Endothelial cell (in vitro differentiated cells): ENCODE results near the gene PLEKHA6. TPM values are rescaled to one million over a fixed set of nuclear protein-coding genes. Genes with fewer than 3 reads are reported as not detected.

ENCODE experiments used
- DNase-seq: peaks from one replicate; pipeline ENCODE4 v3.0.0; 2021; ENCODE audit warnings: low spot score
- H3K27ac Mint-ChIP-seq: one replicate; pipeline ENCODE4 v1.8.0; 2021; ENCODE audit warnings: mixed read lengths, inconsistent platforms; ENCODE audit not compliant: unreplicated experiment
- H3K27me3 Mint-ChIP-seq: one replicate; pipeline ENCODE4 v1.8.0; 2021; ENCODE audit warnings: mild to moderate bottlenecking, moderate library complexity, mixed read lengths, inconsistent platforms; ENCODE audit not compliant: unreplicated experiment
- H3K36me3 Mint-ChIP-seq: one replicate; pipeline ENCODE4 v1.8.0; 2021; ENCODE audit warnings: mild to moderate bottlenecking, low read depth, mixed read lengths, inconsistent platforms; ENCODE audit not compliant: unreplicated experiment
- H3K4me1 Mint-ChIP-seq: one replicate; pipeline ENCODE4 v1.8.0; 2021; ENCODE audit warnings: mild to moderate bottlenecking, mixed read lengths, inconsistent platforms; ENCODE audit not compliant: unreplicated experiment
- H3K4me3 Mint-ChIP-seq: one replicate; pipeline ENCODE4 v1.8.0; 2021; ENCODE audit warnings: mild to moderate bottlenecking, mixed read lengths, inconsistent platforms; ENCODE audit not compliant: unreplicated experiment
- H3K9me3 Mint-ChIP-seq: one replicate; pipeline ENCODE4 v1.8.0; 2021; ENCODE audit warnings: mixed read lengths, inconsistent platforms; ENCODE audit not compliant: unreplicated experiment
- CTCF ChIP-seq: fragments of 200-600 bp; sonication (generic); IDR thresholded peaks from one replicate; pipeline ENCODE4 v1.5.0; 2021; ENCODE audit warnings: antibody characterized with exemption; ENCODE audit not compliant: unreplicated experiment
- total RNA-seq: library from RNA; stranded (reverse); fragmentation: NEBNext Ultra II Directional; extraction: Animal tissue kit (Norgen Biotek cat#: 25700); gene quantifications from one replicate; pipeline ENCODE4 v1.2.1, GENCODE V29; 2021; ENCODE audit not compliant: unreplicated experiment

The PLEKHA6 gene
- total RNA-seq, 1 donor from 2014 or later = 3.7 TPM

- peaks cover 18% of the 10 kb centered on the region for H3K4me1 Mint-ChIP-seq
- DNase-seq = no peak
- no peaks in the 10 kb centered on the region for H3K36me3 Mint-ChIP-seq
- no peak overlapping the region for H3K4me3 Mint-ChIP-seq
- H3K27me3 Mint-ChIP-seq = peaks cover 14% of the 10 kb centered on the region
- no peaks in the 10 kb centered on the region for H3K9me3 Mint-ChIP-seq
- TF ChIP-seq CTCF = no peak
- H3K27ac Mint-ChIP-seq = no peak overlapping the region
Observed at GRCh38 chr1:204255225-204255624, 104.5 kb downstream of the PLEKHA6 start.

- no peak for TF ChIP-seq CTCF
- peaks cover 19% of the 10 kb centered on the region for H3K27me3 Mint-ChIP-seq
- H3K4me1 Mint-ChIP-seq = peaks cover 18% of the 10 kb centered on the region
- no peak overlapping the region for H3K27ac Mint-ChIP-seq
- no peaks in the 10 kb centered on the region for H3K9me3 Mint-ChIP-seq
- no peak for DNase-seq
- no peak overlapping the region for H3K4me3 Mint-ChIP-seq
- no peaks in the 10 kb centered on the region for H3K36me3 Mint-ChIP-seq
Observed at GRCh38 chr1:204254031-204254661, 105.6 kb downstream of the PLEKHA6 start.

GRCh38 chr1:204251926-204252689, 107.6 kb downstream of the PLEKHA6 start:
- Mint-ChIP-seq H3K27me3 (peaks cover 15% of the 10 kb centered on the region), H3K27ac (no peak overlapping the region), H3K4me3 (no peak overlapping the region), H3K4me1 (peaks cover 18% of the 10 kb centered on the region), H3K36me3 (no peaks in the 10 kb centered on the region), H3K9me3 (no peaks in the 10 kb centered on the region)
- TF ChIP-seq CTCF = no peak
- no peak for DNase-seq

GRCh38 chr1:204251286-204251685, 108.4 kb downstream of the PLEKHA6 start:
- H3K36me3 Mint-ChIP-seq = no peaks in the 10 kb centered on the region
- no peak overlapping the region for H3K27ac Mint-ChIP-seq
- peaks cover 15% of the 10 kb centered on the region for H3K4me1 Mint-ChIP-seq

More at GRCh38 chr1:204251286-204251685, 108.4 kb downstream of the PLEKHA6 start:
- H3K4me3 Mint-ChIP-seq = no peak overlapping the region
- DNase-seq = no peak
- peaks cover 10% of the 10 kb centered on the region for H3K27me3 Mint-ChIP-seq
- no peak for TF ChIP-seq CTCF
- no peaks in the 10 kb centered on the region for H3K9me3 Mint-ChIP-seq
